Measurements from ENCODE around the gene KRTAP10-4.
"Not testable (repeated sequence)": the region's sequence is repeated elsewhere in the genome, so short reads cannot be mapped to it uniquely, and the experiment has no call there.

The KRTAP10-4 gene, protein sequence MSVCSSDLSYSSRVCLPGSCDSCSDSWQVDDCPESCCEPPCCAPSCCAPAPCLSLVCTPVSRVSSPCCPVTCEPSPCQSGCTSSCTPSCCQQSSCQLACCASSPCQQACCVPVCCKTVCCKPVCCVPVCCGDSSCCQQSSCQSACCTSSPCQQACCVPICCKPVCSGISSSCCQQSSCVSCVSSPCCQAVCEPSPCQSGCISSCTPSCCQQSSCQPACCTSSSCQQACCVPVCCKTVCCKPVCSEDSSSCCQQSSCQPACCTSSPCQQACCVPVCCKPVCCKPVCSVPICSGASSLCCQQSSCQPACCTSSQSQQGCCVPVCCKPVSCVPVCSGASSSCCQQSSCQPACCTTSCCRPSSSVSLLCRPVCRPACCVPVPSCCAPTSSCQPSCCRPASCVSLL

DNA sequence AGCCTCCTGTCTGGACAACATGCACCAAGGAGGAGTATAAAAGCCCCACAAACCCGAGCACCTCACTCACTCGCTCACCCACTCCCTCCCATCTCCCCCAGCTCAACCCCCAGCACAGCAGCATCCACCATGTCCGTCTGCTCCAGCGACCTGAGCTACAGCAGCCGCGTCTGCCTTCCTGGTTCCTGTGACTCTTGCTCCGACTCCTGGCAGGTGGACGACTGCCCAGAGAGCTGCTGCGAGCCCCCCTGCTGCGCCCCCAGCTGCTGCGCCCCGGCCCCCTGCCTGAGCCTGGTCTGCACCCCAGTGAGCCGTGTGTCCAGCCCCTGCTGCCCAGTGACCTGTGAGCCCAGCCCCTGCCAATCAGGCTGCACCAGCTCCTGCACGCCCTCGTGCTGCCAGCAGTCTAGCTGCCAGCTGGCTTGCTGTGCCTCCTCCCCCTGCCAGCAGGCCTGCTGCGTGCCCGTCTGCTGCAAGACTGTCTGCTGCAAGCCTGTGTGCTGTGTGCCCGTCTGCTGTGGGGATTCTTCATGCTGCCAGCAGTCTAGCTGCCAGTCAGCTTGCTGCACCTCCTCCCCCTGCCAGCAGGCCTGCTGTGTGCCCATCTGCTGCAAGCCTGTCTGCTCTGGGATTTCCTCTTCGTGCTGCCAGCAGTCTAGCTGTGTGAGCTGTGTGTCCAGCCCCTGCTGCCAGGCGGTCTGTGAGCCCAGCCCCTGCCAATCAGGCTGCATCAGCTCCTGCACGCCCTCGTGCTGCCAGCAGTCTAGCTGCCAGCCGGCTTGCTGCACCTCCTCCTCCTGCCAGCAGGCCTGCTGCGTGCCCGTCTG is at the start of gene KRTAP10-4:
Gene KRTAP10-4 (plus strand): TSS at position 100 of the 827 bp plus-strand sequence. CDS start 30 bp downstream, at position 130.
- in situ Hi-C loops (cut with HindIII; ENCODE audit: low sequenced_read_pairs): not testable (repeated sequence)

DNA sequence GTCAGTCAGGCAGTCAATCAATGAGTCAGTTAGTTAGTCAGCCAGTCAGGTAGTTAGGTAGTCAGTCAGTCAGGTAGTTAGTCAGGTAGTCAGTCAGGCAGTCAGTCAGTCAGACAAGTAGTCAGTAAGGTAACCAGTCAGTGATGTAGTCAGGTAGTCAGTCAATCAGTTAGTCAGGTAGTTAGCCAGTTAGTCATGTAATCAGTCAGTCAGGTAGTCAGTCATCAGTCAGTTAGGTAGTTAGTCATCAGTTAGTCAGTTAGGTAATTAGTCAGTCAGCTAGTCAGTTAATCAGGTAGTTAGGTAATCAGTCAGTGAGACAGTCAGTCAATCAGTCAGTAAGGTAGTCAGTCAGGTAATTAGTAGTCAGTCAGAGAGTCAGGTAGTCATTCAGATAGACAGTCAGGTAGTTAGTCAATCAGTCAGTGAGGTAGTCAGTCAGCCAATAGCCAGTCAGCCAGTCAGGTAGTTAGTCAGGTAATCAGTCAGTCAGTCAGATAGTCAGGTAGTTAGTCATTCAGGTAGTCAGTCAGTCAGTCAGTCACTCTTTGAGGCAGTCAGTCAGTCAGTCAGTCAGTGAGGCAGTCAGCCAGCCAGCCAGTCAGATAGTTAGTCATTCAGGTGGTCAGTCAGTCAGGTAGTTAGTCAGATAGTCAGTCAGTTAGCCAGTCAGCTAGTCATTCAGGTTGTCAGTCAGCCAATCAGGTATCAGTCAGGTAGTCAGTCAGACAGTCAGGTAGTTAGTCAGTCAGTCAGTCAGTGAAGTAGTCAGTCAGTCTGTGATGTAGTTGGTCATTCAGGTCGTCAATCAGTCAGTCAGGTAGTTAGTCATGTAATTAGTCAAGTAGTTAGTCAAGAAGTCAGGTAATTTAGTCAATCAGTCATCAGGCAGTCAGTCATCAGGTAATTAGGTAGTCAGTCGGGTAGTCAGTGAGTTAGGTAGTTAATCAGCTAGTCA is 48.8 kb upstream of the KRTAP10-4 start:
- in situ Hi-C loops (cut with HindIII; ENCODE audit: low sequenced_read_pairs): no loop called here

DNA sequence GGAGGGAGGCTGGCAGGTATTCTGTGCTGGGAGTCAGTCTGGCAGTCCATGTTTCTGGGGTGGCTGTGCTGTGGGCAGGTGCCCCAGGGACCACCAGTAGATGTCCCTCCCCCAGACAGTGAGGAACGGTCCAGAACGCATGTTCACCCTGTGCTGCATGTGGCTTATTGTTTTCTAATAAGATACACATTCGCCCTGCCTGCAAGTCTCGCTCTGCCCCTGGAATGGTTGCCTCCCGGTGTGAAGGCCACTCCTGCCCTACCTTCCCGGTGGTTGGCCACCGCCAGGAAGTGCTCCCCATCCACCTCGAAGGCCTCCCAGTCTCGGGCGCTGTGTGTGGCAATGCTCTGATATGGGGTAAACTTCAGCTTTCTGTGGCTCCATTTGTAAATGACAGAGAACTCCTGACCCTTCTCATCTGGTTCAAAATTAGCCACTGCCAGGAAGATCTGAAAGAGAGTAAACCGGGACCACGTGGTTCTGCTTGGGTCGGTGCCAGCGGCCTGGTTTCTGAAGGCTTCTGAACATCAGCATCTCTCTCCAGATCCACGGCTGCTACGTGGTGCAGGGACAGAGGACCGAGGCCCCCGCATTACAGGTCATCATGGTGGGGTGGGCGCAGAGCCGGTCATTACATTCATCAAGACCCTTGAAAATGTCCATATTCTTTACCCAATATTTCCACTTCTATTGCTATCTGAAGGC is 48.0 kb upstream of the KRTAP10-4 start:
- in situ Hi-C loops (cut with HindIII; ENCODE audit: low sequenced_read_pairs): no loop called here

DNA sequence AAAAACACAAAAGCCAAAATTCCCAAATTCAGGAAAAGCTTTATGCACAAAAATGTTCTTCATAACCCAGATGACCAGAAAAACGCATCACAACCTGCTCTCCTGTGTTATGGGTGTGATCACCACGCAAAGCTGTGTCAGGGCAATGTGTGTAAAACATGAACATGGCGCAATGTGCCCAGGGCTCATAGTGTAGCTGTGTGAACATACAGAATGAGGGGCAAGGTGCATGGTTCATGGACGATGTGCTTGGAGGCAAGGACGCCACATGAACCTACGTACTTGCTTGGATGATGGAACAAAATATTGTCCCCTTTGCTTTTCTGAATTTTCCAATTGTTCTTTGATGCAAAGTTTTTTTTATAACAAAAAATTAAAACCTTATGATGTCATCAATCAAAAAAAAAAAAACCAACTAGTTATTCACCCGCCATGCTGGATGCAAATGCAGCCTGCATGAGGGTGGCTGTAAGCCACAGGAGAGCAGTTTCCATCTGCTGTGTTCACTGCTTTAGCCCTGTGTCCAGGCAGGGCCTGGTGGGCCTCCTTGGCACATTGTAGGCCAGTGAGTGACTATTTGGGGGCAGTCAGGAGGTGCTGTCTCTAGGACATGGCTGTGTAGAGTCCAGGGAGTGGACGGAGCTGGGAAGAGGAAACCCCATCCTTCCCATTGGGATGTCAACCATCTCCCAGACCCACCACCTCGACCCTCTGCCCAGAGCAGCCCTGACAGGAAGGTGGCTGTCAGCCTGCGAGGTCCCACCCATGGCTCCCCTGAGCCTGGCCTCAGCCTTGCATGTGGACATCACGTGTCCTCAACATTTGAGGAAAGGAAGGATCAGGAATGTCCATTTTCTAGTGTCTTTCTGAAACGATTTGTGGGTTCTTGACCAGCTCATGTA is 47.2 kb upstream of the KRTAP10-4 start:
- in situ Hi-C loops (cut with HindIII; ENCODE audit: low sequenced_read_pairs): no loop called here

- in situ Hi-C loops (cut with HindIII; ENCODE audit: low sequenced_read_pairs): no loop called here
Measured at GRCh38 chr21:44527156-44527982, 46.2 kb upstream of the KRTAP10-4 start.

DNA sequence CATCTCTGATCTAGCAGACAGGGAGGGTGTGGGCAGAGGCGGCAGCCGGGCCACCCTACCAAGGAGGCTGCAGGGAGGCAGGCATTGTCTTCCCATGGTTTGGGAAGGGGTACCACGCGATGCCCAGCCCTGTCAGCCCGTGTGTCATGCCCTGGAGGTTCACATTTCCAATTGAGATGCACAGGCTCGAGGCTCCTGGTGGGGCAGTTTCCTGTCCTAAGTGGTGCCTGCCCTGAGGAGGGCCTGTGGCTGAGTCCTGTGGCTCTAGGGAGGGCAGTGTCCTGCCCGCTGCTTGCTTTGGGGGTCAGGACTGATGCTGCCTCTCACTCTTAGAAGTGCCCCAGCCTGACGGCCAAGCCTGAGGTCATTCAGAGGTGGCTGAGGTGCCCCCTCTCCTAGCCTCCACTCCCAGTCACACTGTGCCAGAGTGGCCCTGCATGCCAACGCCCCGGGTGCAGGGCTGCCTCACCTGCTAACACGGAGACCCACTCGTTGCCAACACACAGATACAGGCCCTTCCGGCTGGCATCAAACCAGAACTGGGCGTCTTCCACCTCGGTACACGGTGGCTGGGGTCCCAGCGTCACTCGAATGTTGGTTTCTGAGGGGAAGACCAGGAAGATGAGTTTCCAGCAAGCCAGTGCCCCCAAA is 45.4 kb upstream of the KRTAP10-4 start:
- in situ Hi-C loops (cut with HindIII; ENCODE audit: low sequenced_read_pairs): no loop called here

DNA sequence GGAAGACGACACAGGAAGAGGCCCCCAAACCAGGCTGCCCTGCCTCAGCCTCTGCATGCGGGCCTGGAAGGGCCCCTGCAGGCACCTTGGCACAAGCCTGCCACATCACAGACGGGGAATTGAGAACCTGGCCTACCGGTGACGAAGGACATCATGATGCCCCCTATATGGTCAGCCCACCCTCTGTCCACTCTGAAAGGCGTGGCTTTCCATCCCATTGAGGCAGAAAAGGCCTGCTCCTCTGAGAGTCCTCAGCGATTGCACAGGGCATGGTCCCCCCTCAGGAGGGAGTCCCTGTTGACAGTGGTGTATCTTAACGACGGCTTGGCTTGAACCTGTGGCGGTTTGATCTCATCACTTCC is 44.9 kb upstream of the KRTAP10-4 start:
- in situ Hi-C loops (cut with HindIII; ENCODE audit: low sequenced_read_pairs): no loop called here

GRCh38 chr21:44529011-44529421 is 44.5 kb upstream of the KRTAP10-4 start:
- in situ Hi-C loops (cut with HindIII; ENCODE audit: low sequenced_read_pairs): no loop called here

- in situ Hi-C loops (cut with HindIII; ENCODE audit: low sequenced_read_pairs): no loop called here
Measured at GRCh38 chr21:44529503-44530125, 43.9 kb upstream of the KRTAP10-4 start.

GRCh38 chr21:44530221-44530902 is 43.2 kb upstream of the KRTAP10-4 start:
- in situ Hi-C loops (cut with HindIII; ENCODE audit: low sequenced_read_pairs): no loop called here

DNA sequence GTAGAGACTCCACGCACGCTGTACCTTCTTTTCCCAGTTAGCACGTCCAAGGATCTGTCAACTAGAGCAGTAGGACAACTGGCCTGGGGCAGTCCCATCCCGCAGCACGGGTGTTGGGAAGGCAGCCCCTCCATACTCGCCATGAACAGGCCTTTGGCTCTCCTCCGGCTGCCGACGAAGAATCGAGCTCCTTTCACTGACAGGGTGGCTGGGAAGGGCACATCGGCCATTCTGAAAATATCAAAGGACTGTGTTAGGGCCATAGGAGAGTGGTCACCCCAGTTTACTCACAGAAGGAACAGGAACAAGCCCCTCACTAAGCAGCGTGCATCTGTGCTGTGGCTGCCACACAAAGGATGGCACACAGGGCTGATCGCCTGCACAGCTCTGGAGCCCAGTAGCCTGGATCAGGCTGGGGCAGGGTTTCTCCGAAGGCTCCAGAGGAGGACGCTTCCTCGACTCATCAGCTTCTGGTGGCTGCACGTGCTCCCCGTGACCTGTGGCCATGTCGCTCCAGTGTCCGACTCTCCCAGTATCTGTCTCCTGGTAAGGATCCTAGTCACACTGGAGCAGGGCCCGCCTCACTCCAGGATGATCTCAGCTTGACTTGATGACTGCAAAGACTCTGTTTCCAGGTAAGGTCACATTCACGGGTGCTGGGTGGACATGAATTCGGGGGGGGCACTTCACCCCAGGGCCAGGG is 42.5 kb upstream of the KRTAP10-4 start:
- in situ Hi-C loops (cut with HindIII; ENCODE audit: low sequenced_read_pairs): no loop called here

DNA sequence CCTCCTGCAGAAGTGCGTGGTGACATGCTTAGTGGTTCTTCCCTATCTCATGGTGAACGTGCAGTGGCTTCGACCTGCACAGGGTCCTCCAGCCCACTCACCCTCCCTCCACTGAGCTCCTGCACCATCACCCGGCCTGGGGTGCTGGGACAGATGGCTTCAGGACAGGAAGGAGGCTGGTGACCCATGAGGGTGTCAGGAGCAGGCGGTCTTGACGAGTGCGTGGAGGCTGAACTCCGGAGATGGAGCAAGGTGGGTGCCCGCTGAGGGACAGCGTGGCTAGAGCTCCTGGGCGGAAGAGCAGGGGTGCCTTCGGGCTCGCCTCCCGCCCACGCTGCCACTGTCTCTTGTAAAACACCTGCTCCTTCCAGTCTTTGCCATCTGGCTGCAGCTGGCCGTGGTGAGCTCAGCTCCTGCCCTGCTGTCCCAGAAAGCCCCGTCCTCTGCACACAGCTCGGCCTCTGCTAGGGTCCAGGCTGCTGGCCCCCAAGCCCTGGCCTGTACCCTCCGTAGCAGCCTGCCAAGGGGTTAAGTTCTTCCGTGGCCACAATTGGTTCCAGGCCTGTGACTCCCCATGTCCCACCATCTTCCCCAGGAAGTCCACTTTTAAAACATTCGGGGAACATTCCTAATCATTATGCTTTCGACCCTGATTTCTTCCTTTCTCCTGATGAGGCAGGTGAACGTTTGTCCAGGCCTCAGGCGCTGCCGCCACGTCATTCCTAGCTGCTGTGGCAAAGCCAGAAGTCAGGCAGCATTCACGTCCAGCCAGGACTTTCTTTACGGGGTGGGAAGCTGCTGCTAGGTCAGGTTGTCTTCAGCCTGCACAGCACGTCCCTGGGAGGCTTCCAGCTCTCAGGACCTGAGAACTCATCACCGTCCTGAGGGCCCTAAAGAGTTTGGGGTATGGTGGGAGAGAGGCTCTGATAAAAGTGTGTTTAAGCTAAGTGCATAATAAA is 41.6 kb upstream of the KRTAP10-4 start:
- in situ Hi-C loops (cut with HindIII; ENCODE audit: low sequenced_read_pairs): no loop called here

DNA sequence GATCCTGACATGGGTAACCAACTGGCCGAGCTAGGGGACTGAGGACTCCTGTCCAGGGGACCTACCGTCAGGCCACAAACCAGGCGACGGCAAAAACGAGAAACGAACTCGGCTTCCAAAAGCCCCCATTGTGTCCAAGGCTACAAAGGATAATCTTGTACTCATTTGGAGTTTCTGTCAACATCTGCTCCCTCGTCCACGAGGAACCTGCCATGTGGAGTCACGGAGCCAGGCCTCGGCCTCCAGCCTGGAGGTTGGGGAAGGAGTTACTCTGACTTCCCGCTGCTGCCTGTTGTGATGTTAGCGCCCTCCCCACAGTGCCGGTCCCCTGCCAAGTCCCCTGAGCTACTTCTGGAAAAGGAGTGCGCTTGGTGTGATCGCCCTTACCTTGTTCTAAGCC is 40.8 kb upstream of the KRTAP10-4 start:
- in situ Hi-C loops (cut with HindIII; ENCODE audit: low sequenced_read_pairs): no loop called here

DNA sequence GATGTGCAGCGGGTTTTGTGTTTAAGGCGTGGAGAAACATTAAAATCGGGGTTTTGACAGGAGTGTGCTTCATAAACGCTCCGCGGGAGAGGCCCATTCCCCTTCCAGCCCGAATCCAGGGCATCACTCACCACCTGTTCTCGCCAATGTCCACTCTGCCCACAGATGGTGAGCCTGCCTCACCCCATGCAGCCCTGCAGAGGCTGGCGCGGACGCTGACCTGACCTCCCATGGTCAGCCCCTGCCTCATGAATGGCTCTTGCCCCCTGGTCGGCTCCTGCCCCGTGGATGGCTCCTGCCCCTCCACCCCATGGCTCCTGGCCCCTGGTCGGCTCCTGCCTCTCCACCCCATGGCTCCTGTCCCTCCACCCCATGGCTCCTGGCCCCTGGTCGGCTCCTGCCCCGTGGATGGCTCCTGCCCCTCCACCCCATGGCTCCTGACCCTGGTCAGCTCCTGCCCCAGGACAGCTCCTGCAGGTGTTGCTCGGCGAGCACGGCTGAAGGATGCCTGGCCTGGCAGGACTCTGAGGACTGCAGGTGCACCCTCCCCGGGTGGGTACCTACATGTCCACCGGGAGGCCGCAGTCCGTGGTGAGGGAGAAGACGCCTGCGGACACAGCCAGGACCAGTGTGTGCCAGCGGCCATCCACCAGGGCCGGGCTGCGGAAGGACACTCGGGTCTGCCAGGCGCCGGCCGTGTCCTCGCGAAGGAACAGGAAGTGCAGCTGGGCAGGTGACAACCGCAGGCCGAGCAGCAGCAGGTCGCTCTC is 40.2 kb upstream of the KRTAP10-4 start:
- in situ Hi-C loops (cut with HindIII; ENCODE audit: low sequenced_read_pairs): no loop called here
